NCI-H2171 treated with DMSO at 0.1 percent for 48 hours (cell line): Measurements from ENCODE around the gene KIAA0513.

Experiments used
- DNase-seq: peaks from one replicate; lab custom pipeline; 2025; lab: John Stamatoyannopoulos, UW

KIAA0513 gene

GRCh38 chr16:85136213-85136701 is 108.7 kb downstream of the KIAA0513 start:
- DNase-seq: no peak

GRCh38 chr16:85136702-85137322 is 109.2 kb downstream of the KIAA0513 start:
- no peak for DNase-seq

GRCh38 chr16:85137323-85138072 is 109.9 kb downstream of the KIAA0513 start:
- no peak for DNase-seq

GRCh38 chr16:85138073-85138824 is 110.7 kb downstream of the KIAA0513 start:
- no peak for DNase-seq

- no peak for DNase-seq
Observed at GRCh38 chr16:85138825-85139627, 111.4 kb downstream of the KIAA0513 start.

GRCh38 chr16:85139881-85140339 is 112.3 kb downstream of the KIAA0513 start:
- DNase-seq: no peak

- DNase-seq: no peak
Observed at GRCh38 chr16:85140455-85141012, 112.9 kb downstream of the KIAA0513 start.

GRCh38 chr16:85141491-85142128 is 114.0 kb downstream of the KIAA0513 start:
- DNase-seq: no peak

- no peak for DNase-seq
Observed at GRCh38 chr16:85142129-85142513, 114.5 kb downstream of the KIAA0513 start.

- DNase-seq: no peak
Observed at GRCh38 chr16:85142771-85143211, 115.2 kb downstream of the KIAA0513 start.
